ENCODE results near the gene AARSD1.
"Not testable (repeated sequence)": the region's sequence is repeated elsewhere in the genome, so short reads cannot be mapped to it uniquely, and the experiment has no call there.

- TF ChIP-seq, protein P1, sequence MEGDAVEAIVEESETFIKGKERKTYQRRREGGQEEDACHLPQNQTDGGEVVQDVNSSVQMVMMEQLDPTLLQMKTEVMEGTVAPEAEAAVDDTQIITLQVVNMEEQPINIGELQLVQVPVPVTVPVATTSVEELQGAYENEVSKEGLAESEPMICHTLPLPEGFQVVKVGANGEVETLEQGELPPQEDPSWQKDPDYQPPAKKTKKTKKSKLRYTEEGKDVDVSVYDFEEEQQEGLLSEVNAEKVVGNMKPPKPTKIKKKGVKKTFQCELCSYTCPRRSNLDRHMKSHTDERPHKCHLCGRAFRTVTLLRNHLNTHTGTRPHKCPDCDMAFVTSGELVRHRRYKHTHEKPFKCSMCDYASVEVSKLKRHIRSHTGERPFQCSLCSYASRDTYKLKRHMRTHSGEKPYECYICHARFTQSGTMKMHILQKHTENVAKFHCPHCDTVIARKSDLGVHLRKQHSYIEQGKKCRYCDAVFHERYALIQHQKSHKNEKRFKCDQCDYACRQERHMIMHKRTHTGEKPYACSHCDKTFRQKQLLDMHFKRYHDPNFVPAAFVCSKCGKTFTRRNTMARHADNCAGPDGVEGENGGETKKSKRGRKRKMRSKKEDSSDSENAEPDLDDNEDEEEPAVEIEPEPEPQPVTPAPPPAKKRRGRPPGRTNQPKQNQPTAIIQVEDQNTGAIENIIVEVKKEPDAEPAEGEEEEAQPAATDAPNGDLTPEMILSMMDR (IDR thresholded peaks at IDR 0.05; ENCODE audit: low read depth, low read length) = not testable (repeated sequence)
- not testable (repeated sequence) for TF ChIP-seq EZH2phosphoT487 (IDR thresholded peaks at IDR 0.05; ENCODE audit: low read depth)
Measured at GRCh38 chr17:42973323-42973722, 9.1 kb upstream of the AARSD1 start.
